Lung (tissue), 12 donors: ENCODE measurements around the gene MESD. TPM values are rescaled to one million over a fixed set of nuclear protein-coding genes. Genes with fewer than 3 reads are reported as not detected.
A peak's percentile ranks its signal among the peaks of the same experiment; 100 is the strongest.

ENCODE experiments used
- ATAC-seq: fragments of 200-7000 bp; cut with Tn5 transposase; one replicate; pipeline ENCODE4 v1.9.1; 2020; ENCODE audit warnings: moderate number of reproducible peaks; ENCODE audit not compliant: insufficient read depth, low FRiP score
- DNase-seq, 3 donors: peaks; one replicate each; pipeline ENCODE4 v3.0.0-alpha.2; 2013 to 2017
- H3K27ac ChIP-seq, 2 donors: one replicate each; pipeline ENCODE4 v1.5.1; 2013; ENCODE audit warnings: mild to moderate bottlenecking in 2 of 2, moderate library complexity in 2 of 2, control low read depth in 1 of 2, inconsistent platforms in 1 of 2, low read depth in 1 of 2, low read length in 1 of 2
- H3K27me3 ChIP-seq, 3 donors: one replicate each; pipeline ENCODE4 v1.5.1; 2013; ENCODE audit warnings: low read length in 2 of 3; ENCODE audit not compliant: control insufficient read depth in 3 of 3, insufficient read depth in 3 of 3
- H3K36me3 ChIP-seq, 4 donors: one replicate each; pipeline ENCODE4 v1.5.1; 2013; ENCODE audit warnings: low read length in 4 of 4, mild to moderate bottlenecking in 1 of 4, moderate library complexity in 1 of 4; ENCODE audit not compliant: control insufficient read depth in 4 of 4, insufficient read depth in 4 of 4
- H3K4me1 ChIP-seq, 5 donors: one replicate each; pipeline ENCODE4 v1.5.1; 2013; ENCODE audit warnings: low read length in 5 of 5, mild to moderate bottlenecking in 2 of 5, moderate library complexity in 1 of 5; ENCODE audit not compliant: control insufficient read depth in 5 of 5, insufficient read depth in 5 of 5
- H3K4me3 ChIP-seq: one replicate; pipeline ENCODE4 v1.5.1; 2013; ENCODE audit warnings: mild to moderate bottlenecking, control low read depth, moderate library complexity
- H3K9ac ChIP-seq, 2 donors: one replicate each; pipeline ENCODE4 v1.5.1; 2013; ENCODE audit warnings: low read length in 2 of 2, control low read depth in 1 of 2; ENCODE audit not compliant: insufficient read depth in 1 of 2
- H3K9me3 ChIP-seq, 4 donors: one replicate each; pipeline ENCODE4 v1.5.1; 2013; ENCODE audit warnings: low read length in 3 of 4, mild to moderate bottlenecking in 1 of 4, moderate library complexity in 1 of 4; ENCODE audit not compliant: control insufficient read depth in 4 of 4, insufficient read depth in 3 of 4
- CTCF ChIP-seq: IDR thresholded peaks from 2 replicates; pipeline ENCODE4 v1.5.1; 2012; ENCODE audit warnings: mild to moderate bottlenecking; ENCODE audit errors: control extremely low read depth, extremely low read depth
- WGBS, 2 donors: extraction: QIAGEN DNeasy Blood & Tissue Kit; methylation state at CpG; one replicate each; pipeline ENCODE4 v1.1.7; 2013; 5-methylcytosine and 5-hydroxymethylcytosine counted together
- polyA plus RNA-seq, 2 donors: library from polyadenylated mRNA; stranded (reverse); fragments of 200-250 nt; gene quantifications; one replicate each; pipeline ENCODE4 v1.2.1, GENCODE V29; 2013
- total RNA-seq, 2 donors: library from RNA; depleted of rRNA in 1 of 2; stranded (reverse); fragments of >200 nt in 1 of 2; gene quantifications; one replicate each; pipeline ENCODE4 v1.2.1, GENCODE V29; 2014 to 2021
- donor health status: control.
- donor health status: control.
- donor health status: Bipolar disorder and iron deficiency.
- donor health status: healthy.
- donor health status: DM: yes; HTN: yes; CAD: no.

MESD gene
- total and polyA plus RNA-seq, 4 donors = 15.3 to 26.4 (median 21.9) TPM

DNA sequence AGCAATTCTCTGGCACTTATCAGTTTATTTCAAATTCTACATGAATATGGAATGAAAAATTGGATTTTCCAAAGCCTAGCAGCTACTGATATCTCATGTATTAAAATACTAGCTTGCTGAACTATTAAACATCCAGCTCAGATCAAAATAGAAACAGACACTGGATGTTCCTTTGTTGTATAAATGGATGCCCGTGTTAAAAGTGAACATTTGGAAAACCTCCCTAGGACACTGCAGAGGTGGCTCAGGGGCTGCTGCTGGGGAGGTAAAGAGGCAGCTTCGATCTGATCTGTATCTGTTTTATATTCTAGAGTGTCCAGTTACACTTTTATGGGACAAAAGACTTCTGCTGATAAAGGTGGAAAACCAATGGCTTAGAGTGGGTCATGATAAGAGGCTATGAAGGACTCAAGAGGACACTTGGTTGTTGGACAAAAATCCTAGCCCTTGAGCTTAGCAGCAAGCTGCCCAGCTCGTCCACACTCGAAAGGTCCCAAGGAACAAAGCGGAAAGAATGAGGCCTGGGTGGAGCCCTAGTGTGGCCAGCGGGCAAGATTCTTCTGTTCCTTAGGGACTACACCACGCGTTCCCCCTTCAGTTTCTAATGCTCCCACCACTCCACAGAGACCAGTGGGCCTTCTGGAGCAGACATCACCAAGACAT, 9.9 kb downstream of the MESD start:
- no peak overlapping the region for H3K4me3 ChIP-seq
- no peak for DNase-seq
- no peaks in the 10 kb centered on the region for H3K27me3 ChIP-seq
- peaks cover 6 to 22% (median 13%) of the 10 kb centered on the region in 4 donors for H3K36me3 ChIP-seq
- H3K9ac ChIP-seq = no peak overlapping the region
- no peaks in the 10 kb centered on the region for H3K9me3 ChIP-seq
- no peak for TF ChIP-seq CTCF
- no peaks in the 10 kb centered on the region for H3K4me1 ChIP-seq
- no peak overlapping the region for H3K27ac ChIP-seq
- 84 to 86% methylated on average over 8 of the region's 8 CpGs for WGBS, 2 donors
- ATAC-seq = no peak

GRCh38 chr15:80978685-80979329, 10.8 kb downstream of the MESD start:
- Histone ChIP-seq H3K36me3 (peaks cover 6 to 24% (median 13%) of the 10 kb centered on the region in 4 donors), H3K9me3 (no peaks in the 10 kb centered on the region), H3K9ac (no peak overlapping the region), H3K27me3 (no peaks in the 10 kb centered on the region), H3K27ac (no peak overlapping the region), H3K4me3 (no peak overlapping the region), H3K4me1 (no peaks in the 10 kb centered on the region)
- ATAC-seq (no peak), DNase-seq (no peak)
- no peak for TF ChIP-seq CTCF
- 90 to 93% methylated on average over 7 of the region's 7 CpGs for WGBS, 2 donors

- Histone ChIP-seq H3K9ac (no peak overlapping the region), H3K27ac (peak overlapping the region in 1 of 2 donors; percentile 3), H3K4me3 (no peak overlapping the region), H3K36me3 (peaks cover 6 to 24% (median 15%) of the 10 kb centered on the region in 4 donors), H3K4me1 (no peaks in the 10 kb centered on the region), H3K27me3 (no peaks in the 10 kb centered on the region), H3K9me3 (no peaks in the 10 kb centered on the region)
- DNase-seq (peak; percentile 23 to 44 (median 42)), ATAC-seq (peak; percentile 58)
- WGBS, 2 donors = 39 to 56% methylated on average over 7 of the region's 7 CpGs
- TF ChIP-seq CTCF = peak; percentile 47
Observed at GRCh38 chr15:80977627-80978036, 12.0 kb downstream of the MESD start.
